ENCODE results near the gene AUTS2.

DNA sequence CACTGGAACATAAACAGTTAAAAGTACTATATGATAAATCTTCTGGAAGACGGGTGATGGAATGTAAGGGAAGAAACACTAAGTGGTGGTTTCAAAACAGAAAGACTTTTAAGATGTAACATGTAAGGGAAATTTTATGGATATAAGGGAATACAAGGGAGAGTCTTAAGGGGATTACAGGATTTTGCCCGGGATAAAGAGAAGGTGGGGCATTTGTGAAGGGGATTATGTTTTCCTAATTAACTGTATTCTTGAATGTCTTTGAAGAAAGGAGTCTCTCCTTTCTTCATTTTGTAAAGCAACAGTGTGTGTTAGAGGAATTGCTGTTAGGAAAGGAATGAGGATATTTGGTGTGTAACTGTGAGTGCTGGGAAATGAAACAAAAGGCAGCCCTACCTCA lies 745.2 kb downstream of the AUTS2 start:
- TF ChIP-seq POLR2A (IDR thresholded peaks at IDR 0.05) (no peak), POLR2AphosphoS5 (IDR thresholded peaks at IDR 0.05) (no peak), CTCF (IDR thresholded peaks at IDR 0.05) (no peak)

All from breast epithelium (tissue), 3 donors.